ENCODE measurements around the gene GCLC.

GRCh38 chr6:53495506-53496499, 49.1 kb downstream of the GCLC start:
- TF ChIP-seq ZNF561 (tag by site-specific recombination; IDR thresholded peaks at IDR 0.05; ENCODE audit: borderline replicate concordance) = no peak
- TF ChIP-seq CTCF (tag by site-specific recombination; IDR thresholded peaks at IDR 0.05) = no peak
